SK-N-SH treated with all-trans-retinoic acid at 6 μM for 48 hours (cell line): ENCODE results near the gene SOX12.

Experiments
- ARNTL ChIP-seq: fragments of 450-650 bp; formaldehyde crosslinking; IDR thresholded peaks from 2 replicates; pipeline ENCODE4 v1.5.0; 2020; ENCODE audit warnings: low read depth, mild to moderate bottlenecking, moderate library complexity, borderline replicate concordance
- CSRNP3 ChIP-seq: fragments of 250-450 bp; sonication (Bioruptor Pico); IDR thresholded peaks from 2 replicates; pipeline ENCODE4 v1.5.1; 2021; ENCODE audit warnings: mild to moderate bottlenecking, moderate library complexity
- ESRRG ChIP-seq: fragments of 250-450 bp; sonication (Bioruptor Pico); IDR thresholded peaks from 2 replicates; pipeline ENCODE4 v1.6.1; 2021; ENCODE audit warnings: mild to moderate bottlenecking
- GLIS3 ChIP-seq: fragments of 250-450 bp; sonication (Bioruptor Pico); IDR thresholded peaks from 2 replicates; pipeline ENCODE4 v1.5.0; 2020; ENCODE audit warnings: mild to moderate bottlenecking, moderate library complexity
- PATZ1 ChIP-seq: fragments of 250-450 bp; sonication (Bioruptor Pico); IDR thresholded peaks from 2 replicates; pipeline ENCODE4 v1.8.0; 2020; ENCODE audit warnings: mild to moderate bottlenecking, moderate library complexity, borderline replicate concordance
- SNAI2 ChIP-seq: fragments of 250-450 bp; sonication (Bioruptor Pico); IDR thresholded peaks from 2 replicates; pipeline ENCODE4 v1.5.0; 2020; ENCODE audit warnings: mild to moderate bottlenecking, moderate library complexity
- ZFP3 ChIP-seq: fragments of 250-450 bp; sonication (Bioruptor Pico); IDR thresholded peaks from 2 replicates; pipeline ENCODE4 v1.5.0; 2020; ENCODE audit warnings: mild to moderate bottlenecking, moderate library complexity
- ZNF565 ChIP-seq: fragments of 450-650 bp; formaldehyde crosslinking; conservative IDR thresholded peaks from 2 replicates; pipeline ENCODE4 v1.5.0; 2020; ENCODE audit warnings: low read depth, mild to moderate bottlenecking, moderate library complexity
- ZNF8 ChIP-seq: fragments of 450-650 bp; formaldehyde crosslinking; IDR thresholded peaks from 2 replicates; pipeline ENCODE4 v1.5.0; 2020; ENCODE audit warnings: mild to moderate bottlenecking, moderate library complexity

GRCh38 chr20:297098-297924 lies 28.0 kb upstream of the SOX12 start, which contains the start of gene ZCCHC3:
- TF ChIP-seq ZFP3 (CRISPR knock-in tag) (no peak), ESRRG (CRISPR knock-in tag) (no peak), CSRNP3 (CRISPR knock-in tag) (no peak), ZNF8 (CRISPR knock-in tag) (no peak), GLIS3 (CRISPR knock-in tag) (no peak), SNAI2 (CRISPR knock-in tag) (no peak), PATZ1 (CRISPR knock-in tag) (no peak), ZNF565 (CRISPR knock-in tag) (no peak), ARNTL (no peak)
